ENCODE measurements around the gene SGPL1.
"Not testable (repeated sequence)": the region's sequence is repeated elsewhere in the genome, so short reads cannot be mapped to it uniquely, and the experiment has no call there.

SGPL1 gene

GRCh38 chr10:70851597-70852475 lies 36.1 kb downstream of the SGPL1 start:
- no peak for FAIRE-seq
- DNase-seq (ENCODE audit: insufficient read length, low spot score), result no peak
- no peak for TF ChIP-seq POLR2A (IDR thresholded peaks at IDR 0.05; ENCODE audit: low read depth, low read length)

GRCh38 chr10:70853038-70853437 lies 37.3 kb downstream of the SGPL1 start:
- no peak for TF ChIP-seq POLR2A (IDR thresholded peaks at IDR 0.05; ENCODE audit: low read depth, low read length)
- FAIRE-seq (no peak), DNase-seq (ENCODE audit: insufficient read length, low spot score) (no peak)

- no peak for TF ChIP-seq POLR2A (IDR thresholded peaks at IDR 0.05; ENCODE audit: low read depth, low read length)
- FAIRE-seq, result no peak
These were observed 37.7 kb downstream of the SGPL1 start for GRCh38 chr10:70853457-70853856.

GRCh38 chr10:70856454-70856853 lies 40.7 kb downstream of the SGPL1 start:
- DNase-seq (ENCODE audit: insufficient read length, low spot score) (no peak), FAIRE-seq (no peak)
- TF ChIP-seq POLR2A (IDR thresholded peaks at IDR 0.05; ENCODE audit: low read depth, low read length), result no peak

More at GRCh38 chr10:70853457-70853856, 37.7 kb downstream of the SGPL1 start:
- no peak for DNase-seq (ENCODE audit: insufficient read length, low spot score)

DNA sequence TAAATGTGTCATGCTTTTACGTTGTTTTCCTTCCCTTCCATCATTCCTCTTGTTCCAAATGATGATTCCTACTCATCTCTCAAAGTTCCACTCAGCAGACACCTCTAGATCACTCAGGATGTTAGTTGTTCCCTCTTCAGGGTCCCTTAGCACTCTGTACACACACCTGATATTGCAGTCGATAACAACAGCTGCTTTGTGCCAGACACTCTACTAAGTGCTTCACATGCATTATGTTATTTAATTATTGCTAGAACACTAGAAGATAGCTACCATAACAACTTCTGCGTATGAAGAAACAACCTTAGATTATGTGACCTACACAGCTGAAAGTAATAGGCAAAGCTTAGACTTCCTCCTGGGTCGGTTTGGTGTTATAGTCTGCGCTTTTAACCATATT lies 43.0 kb downstream of the SGPL1 start:
- FAIRE-seq (no peak), DNase-seq (ENCODE audit: insufficient read length, low spot score) (no peak)
- TF ChIP-seq POLR2A (IDR thresholded peaks at IDR 0.05; ENCODE audit: low read depth, low read length), result no peak

DNA sequence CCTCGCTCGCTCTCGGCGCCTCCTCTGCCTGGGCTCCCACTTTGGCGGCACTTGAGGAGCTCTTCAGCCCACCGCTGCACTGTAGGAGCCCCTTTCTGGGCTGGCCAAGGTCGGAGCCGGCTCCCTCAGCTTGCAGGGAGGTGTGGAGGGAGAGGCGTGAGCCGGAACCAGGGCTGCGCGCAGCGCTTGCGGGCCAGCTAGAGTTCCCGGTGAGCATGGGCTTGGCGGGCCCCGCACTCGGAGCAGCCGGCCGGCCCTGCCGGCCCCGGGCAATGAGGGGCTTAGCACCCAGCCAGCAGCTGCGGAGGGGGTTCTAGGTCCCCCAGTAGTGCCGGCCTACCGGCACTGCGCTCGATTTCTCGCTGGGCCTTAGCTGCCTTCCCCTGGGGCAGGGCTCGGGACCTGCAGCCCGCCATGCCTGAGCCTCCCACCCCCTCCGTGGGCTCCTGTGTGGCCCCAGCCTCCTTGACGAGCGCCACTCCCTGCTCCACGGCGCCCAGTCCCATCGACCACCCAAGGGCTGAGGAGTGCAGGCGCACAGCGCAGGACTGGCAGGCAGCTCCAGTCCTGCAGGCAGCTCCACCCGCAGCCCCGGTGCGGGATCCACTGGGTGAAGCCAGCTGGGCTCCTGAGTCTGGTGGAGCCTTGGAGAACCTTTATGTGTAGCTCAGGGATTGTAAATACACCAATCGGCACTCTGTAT lies 45.9 kb downstream of the SGPL1 start:
- DNase-seq (ENCODE audit: insufficient read length, low spot score); FAIRE-seq: not testable (repeated sequence)

- DNase-seq (ENCODE audit: insufficient read length, low spot score) (no peak), FAIRE-seq (peak; percentile 85)
- TF ChIP-seq POLR2A (IDR thresholded peaks at IDR 0.05; ENCODE audit: low read depth, low read length), result no peak
These were observed 47.9 kb downstream of the SGPL1 start for GRCh38 chr10:70863470-70864160.

DNA sequence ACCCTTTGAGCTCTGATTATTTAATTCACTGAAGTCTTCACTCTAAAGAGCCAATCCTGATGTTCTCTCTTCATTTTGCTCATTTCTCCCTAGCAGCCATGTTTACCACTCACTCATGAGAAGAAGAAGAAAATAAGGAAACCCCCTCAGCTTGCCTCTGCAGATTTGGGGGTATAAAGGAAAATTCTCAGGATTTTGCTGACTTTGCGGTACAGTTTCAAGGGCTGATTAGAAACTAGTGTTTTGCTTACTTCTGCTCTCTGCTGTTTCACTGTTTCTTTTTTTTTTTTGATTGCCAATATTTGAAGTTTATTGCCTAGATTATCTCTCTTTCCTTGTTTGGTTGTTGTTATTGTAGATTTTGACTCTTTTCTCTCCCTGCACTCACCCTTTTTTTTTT lies 49.2 kb downstream of the SGPL1 start:
- FAIRE-seq (no peak), DNase-seq (ENCODE audit: insufficient read length, low spot score) (no peak)
- TF ChIP-seq POLR2A (IDR thresholded peaks at IDR 0.05; ENCODE audit: low read depth, low read length), result no peak

GRCh38 chr10:70866424-70866823 lies 50.7 kb downstream of the SGPL1 start:
- DNase-seq (ENCODE audit: insufficient read length, low spot score) (no peak), FAIRE-seq (peak; percentile 64)
- TF ChIP-seq POLR2A (IDR thresholded peaks at IDR 0.05; ENCODE audit: low read depth, low read length), result no peak

DNA sequence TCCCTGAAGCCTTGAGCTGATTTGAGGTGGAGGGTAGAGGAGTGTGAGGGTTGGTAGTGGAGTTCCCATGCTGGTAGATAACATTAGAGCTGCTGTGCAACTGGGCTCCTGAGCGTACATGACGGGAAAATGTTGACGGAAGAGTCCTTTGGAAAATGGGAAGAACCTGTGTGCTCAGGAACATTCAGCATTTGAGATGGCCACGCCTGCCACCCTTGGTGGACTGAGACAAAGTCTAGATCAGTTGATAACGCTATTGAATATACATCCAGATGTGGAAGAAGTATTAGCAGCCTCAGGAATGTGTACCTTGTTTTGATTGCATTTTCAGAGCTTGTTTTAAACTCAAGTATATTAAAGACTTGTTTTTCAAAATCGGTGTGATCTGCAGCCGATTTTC lies 56.5 kb downstream of the SGPL1 start:
- no peak for TF ChIP-seq POLR2A (IDR thresholded peaks at IDR 0.05; ENCODE audit: low read depth, low read length)
- no peak for DNase-seq (ENCODE audit: insufficient read length, low spot score)
- no peak for FAIRE-seq

DNA sequence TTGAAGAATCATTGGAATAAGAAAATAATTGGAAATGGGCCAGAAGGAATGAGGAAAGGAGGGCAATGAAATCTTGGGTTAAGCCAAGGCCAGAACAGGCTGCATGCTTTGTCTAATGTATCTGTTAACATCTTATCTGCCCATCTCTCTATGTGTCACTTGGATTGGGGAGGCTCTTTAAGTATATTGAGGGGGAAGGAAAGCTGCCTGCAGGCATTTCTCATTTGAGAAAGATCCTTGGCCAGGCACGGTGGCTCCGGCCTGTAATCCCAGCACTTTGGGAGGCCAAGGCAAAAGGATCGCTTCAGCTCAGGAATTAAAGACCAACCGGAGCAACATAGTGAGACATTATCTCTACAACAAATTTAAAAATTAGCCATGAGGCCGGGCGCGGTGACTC lies 58.3 kb downstream of the SGPL1 start:
- FAIRE-seq (no peak), DNase-seq (ENCODE audit: insufficient read length, low spot score) (no peak)
- no peak for TF ChIP-seq POLR2A (IDR thresholded peaks at IDR 0.05; ENCODE audit: low read depth, low read length)

GRCh38 chr10:70879207-70879606 lies 63.5 kb downstream of the SGPL1 start:
- no peak for DNase-seq (ENCODE audit: insufficient read length, low spot score)
- FAIRE-seq, result no peak
- TF ChIP-seq POLR2A (IDR thresholded peaks at IDR 0.05; ENCODE audit: low read depth, low read length), result no peak

DNA sequence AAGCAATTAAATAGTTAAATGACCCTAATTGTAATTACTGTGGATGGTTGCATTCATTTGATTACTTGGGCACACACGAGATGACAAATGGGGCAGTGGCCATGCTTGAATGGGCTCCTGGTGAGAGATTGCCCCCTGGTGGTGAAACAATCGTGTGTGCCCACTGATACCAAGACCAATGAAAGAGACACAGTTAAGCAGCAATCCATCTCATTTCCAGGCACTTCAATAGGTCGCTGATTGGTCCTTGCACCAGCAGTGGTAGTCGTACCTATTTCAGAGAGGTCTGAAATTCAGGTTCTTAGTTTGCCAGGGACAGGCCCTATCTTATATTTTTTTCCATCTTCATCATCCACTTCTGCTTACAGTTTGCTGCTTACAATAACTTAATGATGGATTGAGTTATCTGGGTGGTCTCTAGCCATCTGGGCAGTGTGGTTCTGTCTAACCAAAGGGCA lies 64.4 kb downstream of the SGPL1 start:
- no peak for TF ChIP-seq POLR2A (IDR thresholded peaks at IDR 0.05; ENCODE audit: low read depth, low read length)
- DNase-seq (ENCODE audit: insufficient read length, low spot score) (peak; percentile 83), FAIRE-seq (peak; percentile 88)

DNA sequence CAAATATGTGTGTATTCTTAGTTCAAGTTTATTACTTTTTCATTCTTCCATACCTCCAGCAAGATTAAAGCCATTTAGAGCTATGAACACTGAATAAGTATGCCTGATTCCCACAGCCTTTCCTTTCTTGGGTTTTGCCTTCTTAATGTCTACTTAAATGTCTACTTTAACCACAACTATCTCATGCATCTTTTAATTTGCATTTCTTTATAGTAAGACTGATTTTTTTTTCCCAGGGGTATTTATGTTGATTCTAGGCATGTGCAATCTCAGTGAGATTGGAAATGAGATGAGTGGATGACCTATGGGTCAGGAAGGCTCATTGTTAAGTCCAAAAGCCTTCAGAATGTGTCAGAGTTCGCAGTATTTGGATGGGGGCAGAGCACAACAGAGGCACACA lies 69.0 kb downstream of the SGPL1 start:
- no peak for TF ChIP-seq POLR2A (IDR thresholded peaks at IDR 0.05; ENCODE audit: low read depth, low read length)
- DNase-seq (ENCODE audit: insufficient read length, low spot score) (no peak), FAIRE-seq (no peak)

Measured in H54 (cell line).